Parathyroid adenoma (tissue), 2 donors: ENCODE data around the gene LRRC7.
"Not testable (repeated sequence)": the region's sequence is repeated elsewhere in the genome, so short reads cannot be mapped to it uniquely, and the experiment has no call there.

Source experiments
- H2AFZ ChIP-seq: fragments of 300-600 bp; sonication (generic); one replicate; pipeline ENCODE4 v1.7.0; 2017; ENCODE audit warnings: antibody characterized with exemption, mild to moderate bottlenecking
- H3K27ac ChIP-seq: fragments of 300-600 bp; sonication (generic); one replicate; pipeline ENCODE4 v1.7.0; 2017
- H3K27me3 ChIP-seq: fragments of 300-600 bp; sonication (generic); one replicate; pipeline ENCODE4 v1.7.0; 2017; ENCODE audit warnings: low read length; ENCODE audit not compliant: control insufficient read depth, insufficient read depth
- H3K36me3 ChIP-seq: fragments of 300-600 bp; sonication (generic); one replicate; pipeline ENCODE4 v1.7.0; 2017; ENCODE audit warnings: low read length; ENCODE audit not compliant: control insufficient read depth, insufficient read depth
- H3K4me1 ChIP-seq: fragments of 300-600 bp; sonication (generic); one replicate; pipeline ENCODE4 v1.7.0; 2017; ENCODE audit warnings: control low read depth
- H3K4me2 ChIP-seq: fragments of 300-600 bp; sonication (generic); one replicate; pipeline ENCODE4 v1.7.0; 2017; ENCODE audit warnings: low read length
- H3K4me3 ChIP-seq: fragments of 300-600 bp; sonication (generic); one replicate; pipeline ENCODE4 v1.7.0; 2017; ENCODE audit warnings: low read depth, low read length
- H3K79me2 ChIP-seq: fragments of 300-600 bp; sonication (generic); one replicate; pipeline ENCODE4 v1.7.0; 2017; ENCODE audit warnings: control low read depth
- H3K9ac ChIP-seq: fragments of 300-600 bp; sonication (generic); one replicate; pipeline ENCODE4 v1.7.0; 2017; ENCODE audit warnings: mild to moderate bottlenecking
- H3K9me3 ChIP-seq: fragments of 300-600 bp; sonication (generic); one replicate; pipeline ENCODE4 v1.7.0; 2017; ENCODE audit warnings: low read length; ENCODE audit not compliant: control insufficient read depth
- TF ChIP-seq, protein P1 (sequence below): fragments of 300-600 bp; sonication (generic); IDR thresholded peaks from one replicate; pipeline ENCODE4 v1.7.0; 2017; ENCODE audit warnings: antibody characterized with exemption, mild to moderate bottlenecking
- donor health status: primary hyperparathyroidism.

LRRC7 gene

DNA sequence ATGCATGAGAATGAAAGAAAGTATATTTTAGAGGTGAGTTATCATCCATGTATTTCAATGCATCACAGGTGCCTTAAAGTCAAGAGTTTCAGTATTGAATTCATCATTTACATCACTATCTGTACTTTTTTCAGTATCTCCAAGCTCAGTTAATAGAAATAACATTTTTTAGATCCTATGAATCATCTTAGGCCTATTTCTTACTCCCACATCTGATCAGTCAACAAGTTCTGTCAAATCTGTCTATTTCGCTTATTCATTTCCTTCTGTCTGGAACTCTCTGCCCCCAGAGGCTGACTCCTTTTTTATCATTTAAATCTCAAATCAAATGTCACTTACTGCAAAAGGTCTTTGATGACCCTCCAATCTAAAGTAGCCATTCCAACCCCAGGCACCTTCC is 295.2 kb downstream of the LRRC7 start:
- no peak overlapping the region for H3K4me2 ChIP-seq
- no peaks in the 10 kb centered on the region for H3K36me3 ChIP-seq
- no peak overlapping the region for H3K9ac ChIP-seq
- TF ChIP-seq, protein P1, sequence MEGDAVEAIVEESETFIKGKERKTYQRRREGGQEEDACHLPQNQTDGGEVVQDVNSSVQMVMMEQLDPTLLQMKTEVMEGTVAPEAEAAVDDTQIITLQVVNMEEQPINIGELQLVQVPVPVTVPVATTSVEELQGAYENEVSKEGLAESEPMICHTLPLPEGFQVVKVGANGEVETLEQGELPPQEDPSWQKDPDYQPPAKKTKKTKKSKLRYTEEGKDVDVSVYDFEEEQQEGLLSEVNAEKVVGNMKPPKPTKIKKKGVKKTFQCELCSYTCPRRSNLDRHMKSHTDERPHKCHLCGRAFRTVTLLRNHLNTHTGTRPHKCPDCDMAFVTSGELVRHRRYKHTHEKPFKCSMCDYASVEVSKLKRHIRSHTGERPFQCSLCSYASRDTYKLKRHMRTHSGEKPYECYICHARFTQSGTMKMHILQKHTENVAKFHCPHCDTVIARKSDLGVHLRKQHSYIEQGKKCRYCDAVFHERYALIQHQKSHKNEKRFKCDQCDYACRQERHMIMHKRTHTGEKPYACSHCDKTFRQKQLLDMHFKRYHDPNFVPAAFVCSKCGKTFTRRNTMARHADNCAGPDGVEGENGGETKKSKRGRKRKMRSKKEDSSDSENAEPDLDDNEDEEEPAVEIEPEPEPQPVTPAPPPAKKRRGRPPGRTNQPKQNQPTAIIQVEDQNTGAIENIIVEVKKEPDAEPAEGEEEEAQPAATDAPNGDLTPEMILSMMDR: no peak
- no peak overlapping the region for H3K4me3 ChIP-seq
- no peaks in the 10 kb centered on the region for H3K79me2 ChIP-seq
- H3K27ac ChIP-seq: no peak overlapping the region
- no peak overlapping the region for H2AFZ ChIP-seq
- no peaks in the 10 kb centered on the region for H3K9me3 ChIP-seq
- H3K4me1 ChIP-seq: no peaks in the 10 kb centered on the region
- no peaks in the 10 kb centered on the region for H3K27me3 ChIP-seq

DNA sequence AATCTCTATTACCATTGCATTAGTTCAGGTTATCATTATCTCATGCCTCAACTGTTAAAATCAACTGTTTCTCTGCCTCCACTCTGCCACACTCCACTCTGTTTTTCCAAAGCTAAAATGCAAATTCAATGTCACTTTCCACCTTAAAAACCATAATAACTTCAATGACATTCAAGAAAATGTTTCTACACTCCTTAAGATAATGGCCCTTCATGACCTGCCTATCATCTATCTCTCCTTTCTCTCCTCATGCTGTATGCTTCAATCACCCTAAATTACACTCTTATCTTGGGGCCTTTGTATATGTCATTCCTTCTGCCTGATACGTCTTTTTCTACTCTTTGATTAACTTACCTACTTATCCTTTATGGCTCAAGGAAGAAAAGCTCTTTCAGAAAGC is 296.0 kb downstream of the LRRC7 start:
- Histone ChIP-seq H3K4me1 (no peaks in the 10 kb centered on the region), H3K9me3 (no peaks in the 10 kb centered on the region), H3K27me3 (no peaks in the 10 kb centered on the region), H2AFZ (no peak overlapping the region), H3K4me2 (no peak overlapping the region), H3K9ac (no peak overlapping the region), H3K79me2 (no peaks in the 10 kb centered on the region), H3K4me3 (no peak overlapping the region), H3K27ac (no peak overlapping the region), H3K36me3 (no peaks in the 10 kb centered on the region)
- TF ChIP-seq, protein P1: no peak

DNA sequence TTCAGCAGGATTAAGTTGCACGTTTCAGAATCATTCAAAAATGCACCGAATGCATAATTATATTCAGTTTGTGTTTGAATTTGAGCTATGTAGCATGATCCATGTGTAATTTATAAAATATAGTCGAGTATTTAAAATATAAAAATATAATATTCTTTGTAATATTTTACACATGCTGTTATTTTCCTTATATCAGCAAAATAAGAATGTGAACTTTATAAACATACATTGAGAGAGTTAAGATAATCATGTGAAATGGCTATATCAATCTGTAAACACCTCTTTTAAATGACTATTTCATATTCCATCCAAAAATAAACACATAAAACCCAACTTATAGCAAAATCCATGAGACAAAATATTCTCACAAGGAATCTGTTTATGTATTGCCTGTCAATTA is 303.7 kb downstream of the LRRC7 start:
- H3K79me2 ChIP-seq: no peaks in the 10 kb centered on the region

DNA sequence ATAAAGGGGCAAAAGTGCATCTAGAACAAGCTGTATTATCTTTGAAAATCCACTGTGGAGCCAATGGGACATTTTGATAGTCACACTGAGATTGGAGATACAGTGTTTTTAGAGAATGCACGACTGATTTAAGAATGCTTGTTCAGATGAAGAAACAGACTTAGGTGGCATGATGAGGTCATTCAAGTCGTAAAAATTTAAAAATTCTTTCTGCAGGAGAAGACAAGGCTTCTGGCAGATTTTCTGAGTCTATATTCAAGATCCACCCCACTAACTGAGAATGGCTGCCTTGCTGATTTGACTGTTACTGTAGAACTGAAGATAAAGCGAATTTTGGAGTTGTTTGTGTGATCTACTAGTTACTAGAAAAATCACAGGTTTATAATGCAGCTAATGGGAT is 310.6 kb downstream of the LRRC7 start:
- Histone ChIP-seq H3K4me2 (no peak overlapping the region), H3K79me2 (no peaks in the 10 kb centered on the region), H3K4me3 (no peak overlapping the region), H2AFZ (no peak overlapping the region), H3K9ac (no peak overlapping the region), H3K27ac (no peak overlapping the region), H3K27me3 (no peaks in the 10 kb centered on the region), H3K4me1 (no peaks in the 10 kb centered on the region), H3K36me3 (no peaks in the 10 kb centered on the region), H3K9me3 (no peaks in the 10 kb centered on the region)
- TF ChIP-seq, protein P1: no peak

More for the DNA sequence above, 303.7 kb downstream of the LRRC7 start:
- H3K9me3 ChIP-seq: no peaks in the 10 kb centered on the region
- no peaks in the 10 kb centered on the region for H3K27me3 ChIP-seq
- H3K4me3 ChIP-seq: no peak overlapping the region
- no peak overlapping the region for H2AFZ ChIP-seq
- no peak overlapping the region for H3K4me2 ChIP-seq
- TF ChIP-seq, protein P1: no peak
- H3K9ac ChIP-seq: no peak overlapping the region
- no peaks in the 10 kb centered on the region for H3K4me1 ChIP-seq
- H3K36me3 ChIP-seq: no peaks in the 10 kb centered on the region
- no peak overlapping the region for H3K27ac ChIP-seq

DNA sequence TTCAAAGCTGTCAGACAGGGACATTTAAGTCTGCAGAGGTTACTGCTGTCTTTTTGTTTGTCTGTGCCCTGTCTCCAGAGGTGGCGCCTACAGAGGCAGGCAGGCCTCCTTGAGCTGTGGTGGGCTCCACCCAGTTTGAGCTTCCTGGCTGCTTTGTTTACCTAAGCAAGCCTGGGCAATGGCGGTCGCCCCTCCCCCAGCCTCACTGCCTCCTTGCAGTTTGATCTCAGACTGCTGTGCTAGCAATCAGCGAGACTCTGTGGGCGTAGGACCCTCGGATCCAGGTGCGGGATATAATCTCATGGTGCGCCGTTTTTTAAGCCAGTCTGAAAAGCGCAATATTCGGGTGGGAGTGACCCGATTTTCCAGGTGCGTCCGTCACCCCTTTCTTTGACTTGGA is 320.3 kb downstream of the LRRC7 start:
- not testable (repeated sequence) for H3K27me3 ChIP-seq, H3K4me3 ChIP-seq, H3K9ac ChIP-seq, H3K4me1 ChIP-seq, H3K4me2 ChIP-seq, H3K9me3 ChIP-seq, H3K79me2 ChIP-seq, H3K36me3 ChIP-seq, H3K27ac ChIP-seq, H2AFZ ChIP-seq
